OCI-LY7 (cell line): Measurements from ENCODE around the gene NLGN1. TPM values are rescaled to one million over a fixed set of nuclear protein-coding genes. Genes with fewer than 3 reads are reported as not detected.

Experiments
- BruUV-seq: library from RNA; stranded (reverse); fragments of 400-500 nt; replicated peaks from 2 replicates; lab custom pipeline; 2021; lab: Mats Ljungman, UMichigan
- CTCF ChIA-PET: fragments of 300-600 bp; sonication (Branson Sonifier 250); formaldehyde crosslinking; loops from one replicate; lab custom pipeline; 2022; ENCODE audit warnings: antibody characterized with exemption; ENCODE audit not compliant: unreplicated experiment; lab: Charles Lee
- POLR2A ChIA-PET: fragments of 300-600 bp; sonication (Branson Sonifier 250); formaldehyde crosslinking; loops from one replicate; lab custom pipeline; 2022; ENCODE audit warnings: antibody characterized with exemption; lab: Charles Lee
- DNase-seq: peaks from one replicate; pipeline ENCODE4 v3.0.0-alpha.2; 2015; ENCODE audit warnings: low spot score
- H2AFZ ChIP-seq: fragments of 200-600 bp; sonication (generic), shearing (Covaris generic); 2 replicates; pipeline ENCODE4 v1.6.1; 2014; ENCODE audit warnings: mild to moderate bottlenecking, antibody characterized with exemption, low read length, moderate library complexity
- H3K27ac ChIP-seq: fragments of 200-600 bp; sonication (generic); 2 replicates; pipeline ENCODE4 v1.5.1; 2014; ENCODE audit warnings: mixed run types, low read depth, mild to moderate bottlenecking, moderate library complexity, low read length, inconsistent platforms; ENCODE audit not compliant: poor library complexity, severe bottlenecking
- H3K36me3 ChIP-seq: fragments of 200-600 bp; sonication (generic); 2 replicates; pipeline ENCODE4 v1.6.1; 2014; ENCODE audit warnings: mild to moderate bottlenecking, antibody characterized with exemption, low read length, moderate library complexity, mixed read lengths; ENCODE audit not compliant: insufficient read depth
- H3K4me1 ChIP-seq: fragments of 200-600 bp; sonication (generic); 2 replicates; pipeline ENCODE4 v1.5.1; 2014; ENCODE audit warnings: mild to moderate bottlenecking, low read length; ENCODE audit not compliant: insufficient read depth, poor library complexity, severe bottlenecking
- H3K4me2 ChIP-seq: fragments of 200-600 bp; sonication (generic); 2 replicates; pipeline ENCODE4 v1.6.1; 2014; ENCODE audit warnings: mild to moderate bottlenecking, low read length
- H3K4me3 ChIP-seq: fragments of 200-600 bp; sonication (generic); 2 replicates; pipeline ENCODE4 v1.5.1; 2014; ENCODE audit warnings: mild to moderate bottlenecking, low read depth, low read length; ENCODE audit not compliant: poor library complexity, severe bottlenecking
- H3K79me2 ChIP-seq: fragments of 200-600 bp; sonication (generic); 2 replicates; pipeline ENCODE4 v1.6.1; 2016; ENCODE audit warnings: low read depth, mild to moderate bottlenecking, low read length, moderate library complexity, mixed read lengths; ENCODE audit not compliant: insufficient read depth
- H3K9me2 ChIP-seq: fragments of 200-600 bp; sonication (generic); 2 replicates; pipeline ENCODE4 v1.6.1; 2016; ENCODE audit warnings: mild to moderate bottlenecking, low read length, mixed read lengths; ENCODE audit not compliant: insufficient read depth
- H3K9me3 ChIP-seq: fragments of 200-600 bp; sonication (generic); 2 replicates; pipeline ENCODE4 v1.6.1; 2014; ENCODE audit warnings: mild to moderate bottlenecking, mixed run types, low read length, mixed read lengths
- H4K20me1 ChIP-seq: fragments of 200-600 bp; sonication (generic); 2 replicates; pipeline ENCODE4 v1.6.1; 2014; ENCODE audit warnings: mild to moderate bottlenecking, antibody characterized with exemption, low read length, moderate library complexity, mixed read lengths; ENCODE audit not compliant: insufficient read depth
- EZH2phosphoT487 ChIP-seq: fragments of 200-600 bp; sonication (generic); IDR thresholded peaks from 2 replicates; pipeline ENCODE4 v1.6.1; 2018; ENCODE audit warnings: low read depth, borderline replicate concordance, mild to moderate bottlenecking, mixed run types, antibody characterized with exemption, low read length, moderate library complexity, mixed read lengths
- intact Hi-C: fragments of 100-400 bp; cut with micrococcal nuclease; formaldehyde crosslinking; loops from one replicate; pipeline ENCODE4 v1.10.0; 2022; ENCODE audit not compliant: unreplicated experiment
- total RNA-seq, 2 experiments: library from RNA; depleted of rRNA in 1 of 2; stranded (reverse); fragments of >200 nt in 1 of 2; shearing (Covaris generic) in 1 of 2; gene quantifications; 2 replicates each; pipeline ENCODE4 v1.2.3, GENCODE V29; 2014 to 2022
- TF ChIP-seq, protein P1 (sequence below): fragments of 200-600 bp; sonication (generic); conservative IDR thresholded peaks from 2 replicates; pipeline ENCODE4 v1.5.1; 2014; ENCODE audit warnings: mild to moderate bottlenecking, antibody characterized with exemption, low read length, moderate library complexity, mixed read lengths

Gene NLGN1
- total RNA-seq, 2 experiments from 2014 or later = not detected

DNA sequence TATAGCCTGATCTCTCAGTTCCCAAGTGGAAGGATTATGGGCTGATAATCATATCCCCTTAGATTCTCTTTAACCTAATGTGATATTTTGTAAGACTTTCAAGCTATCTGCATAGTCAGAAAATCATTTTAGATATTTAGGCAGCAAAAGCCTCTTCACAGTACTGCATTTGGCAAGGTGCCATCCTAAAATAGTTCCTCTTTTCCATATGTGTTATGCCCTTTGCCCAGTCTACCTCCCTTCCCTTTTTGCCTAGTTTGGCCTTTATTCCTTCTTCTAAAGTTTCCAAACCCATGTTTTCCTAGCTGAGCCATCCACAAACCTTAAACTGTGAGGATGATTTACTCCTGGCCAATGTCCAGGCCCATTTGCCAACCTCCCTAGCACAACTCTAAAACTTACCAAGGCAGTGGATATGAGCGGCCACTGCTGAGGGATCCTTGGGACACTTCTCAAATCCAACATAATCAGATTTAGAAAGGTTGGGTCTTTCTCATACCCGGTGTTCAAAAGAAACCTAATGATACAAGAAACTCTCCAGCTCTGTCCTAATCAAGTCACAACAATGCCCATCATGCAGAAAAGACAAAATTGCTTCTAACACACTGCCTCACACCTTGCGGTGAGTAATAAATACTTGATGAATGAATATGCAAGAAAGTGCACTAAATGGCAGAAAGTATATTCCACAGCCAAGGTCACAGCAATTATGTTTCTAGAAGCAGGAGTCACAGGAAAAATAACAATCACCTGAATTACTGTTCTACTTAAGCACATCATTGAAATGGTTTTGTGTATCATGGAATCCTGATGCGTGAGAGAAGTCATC lies 493.9 kb downstream of the NLGN1 start:
- no peaks in the 10 kb centered on the region for H3K79me2 ChIP-seq
- intact Hi-C loops = no loop called here
- no TSS peak for BruUV-seq
- no peaks in the 10 kb centered on the region for H3K9me2 ChIP-seq
- H3K36me3 ChIP-seq = no peaks in the 10 kb centered on the region
- H4K20me1 ChIP-seq = no peaks in the 10 kb centered on the region
- no peak for DNase-seq
- H3K4me1 ChIP-seq = no peaks in the 10 kb centered on the region
- H3K27ac ChIP-seq = no peak overlapping the region
- POLR2A ChIA-PET = interaction anchor here (0.9 kb wide), 1 partner anchor 8 kb away, joined by 3 read pairs; no protein-coding TSS in a partner anchor
- CTCF ChIA-PET = no interaction called here
- no peak overlapping the region for H2AFZ ChIP-seq
- TF ChIP-seq, protein P1, sequence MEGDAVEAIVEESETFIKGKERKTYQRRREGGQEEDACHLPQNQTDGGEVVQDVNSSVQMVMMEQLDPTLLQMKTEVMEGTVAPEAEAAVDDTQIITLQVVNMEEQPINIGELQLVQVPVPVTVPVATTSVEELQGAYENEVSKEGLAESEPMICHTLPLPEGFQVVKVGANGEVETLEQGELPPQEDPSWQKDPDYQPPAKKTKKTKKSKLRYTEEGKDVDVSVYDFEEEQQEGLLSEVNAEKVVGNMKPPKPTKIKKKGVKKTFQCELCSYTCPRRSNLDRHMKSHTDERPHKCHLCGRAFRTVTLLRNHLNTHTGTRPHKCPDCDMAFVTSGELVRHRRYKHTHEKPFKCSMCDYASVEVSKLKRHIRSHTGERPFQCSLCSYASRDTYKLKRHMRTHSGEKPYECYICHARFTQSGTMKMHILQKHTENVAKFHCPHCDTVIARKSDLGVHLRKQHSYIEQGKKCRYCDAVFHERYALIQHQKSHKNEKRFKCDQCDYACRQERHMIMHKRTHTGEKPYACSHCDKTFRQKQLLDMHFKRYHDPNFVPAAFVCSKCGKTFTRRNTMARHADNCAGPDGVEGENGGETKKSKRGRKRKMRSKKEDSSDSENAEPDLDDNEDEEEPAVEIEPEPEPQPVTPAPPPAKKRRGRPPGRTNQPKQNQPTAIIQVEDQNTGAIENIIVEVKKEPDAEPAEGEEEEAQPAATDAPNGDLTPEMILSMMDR = no peak
- TF ChIP-seq EZH2phosphoT487 = no peak
- no peak overlapping the region for H3K4me2 ChIP-seq
- no peak overlapping the region for H3K4me3 ChIP-seq
- H3K9me3 ChIP-seq = no peaks in the 10 kb centered on the region

DNA sequence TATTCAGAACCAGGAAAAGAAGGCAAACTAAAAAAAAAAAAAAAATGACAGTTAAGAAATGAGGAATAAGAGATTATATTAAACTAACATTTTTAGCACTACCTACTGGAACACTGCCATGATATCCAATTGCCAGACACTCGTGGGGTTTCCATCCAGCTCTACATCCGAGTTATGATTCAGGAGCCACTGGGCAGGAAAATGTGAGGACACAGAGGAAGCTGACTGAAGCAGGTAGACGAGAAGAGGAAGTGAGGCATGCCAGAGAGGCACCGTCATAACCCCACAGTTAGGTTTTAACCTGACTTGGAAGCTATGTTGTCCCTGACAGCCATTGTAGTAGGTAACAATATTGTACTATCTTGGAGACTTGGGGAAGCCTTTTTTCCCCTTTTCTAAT lies 495.0 kb downstream of the NLGN1 start:
- BruUV-seq = no TSS peak
- Histone ChIP-seq H3K9me2 (no peaks in the 10 kb centered on the region), H3K4me1 (no peaks in the 10 kb centered on the region), H3K4me3 (no peak overlapping the region), H2AFZ (no peak overlapping the region), H3K79me2 (no peaks in the 10 kb centered on the region), H3K36me3 (no peaks in the 10 kb centered on the region), H4K20me1 (no peaks in the 10 kb centered on the region), H3K9me3 (no peaks in the 10 kb centered on the region), H3K27ac (no peak overlapping the region), H3K4me2 (no peak overlapping the region)
- ChIA-PET CTCF (no interaction called here), POLR2A (interaction anchor here (0.7 kb wide), 1 partner anchor 376 kb away, joined by 6 read pairs; no protein-coding TSS in a partner anchor)
- intact Hi-C loops = no loop called here
- DNase-seq = no peak
- TF ChIP-seq, protein P1 = no peak
- TF ChIP-seq EZH2phosphoT487 = no peak

DNA sequence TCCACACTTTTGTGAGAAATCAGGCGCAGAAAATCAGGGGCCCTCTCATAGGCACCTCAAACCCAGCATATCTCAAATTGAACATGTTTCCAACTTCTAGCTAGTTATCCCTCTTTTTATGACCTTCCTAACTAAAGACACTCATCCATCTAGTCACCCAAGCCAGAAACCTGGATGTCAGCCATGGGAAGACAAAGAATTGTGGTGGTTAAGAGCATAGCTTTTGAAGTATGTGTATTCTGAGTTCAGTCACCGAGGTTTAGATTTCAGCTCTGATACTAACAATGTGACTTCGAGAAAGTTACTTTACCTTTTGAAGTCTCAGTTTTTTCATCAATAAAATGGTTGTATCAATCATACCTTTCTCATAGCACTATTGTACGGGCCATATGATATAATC lies 495.5 kb downstream of the NLGN1 start:
- POLR2A ChIA-PET = interaction anchor here (0.7 kb wide), 2 partner anchors 377 to 1510 kb away, joined by 3 to 6 read pairs; no protein-coding TSS in a partner anchor
- intact Hi-C loops = no loop called here
- Histone ChIP-seq H3K36me3 (no peaks in the 10 kb centered on the region), H3K27ac (no peak overlapping the region), H3K4me3 (no peak overlapping the region), H4K20me1 (no peaks in the 10 kb centered on the region), H3K4me2 (no peak overlapping the region), H3K79me2 (no peaks in the 10 kb centered on the region), H3K9me3 (no peaks in the 10 kb centered on the region), H3K4me1 (no peaks in the 10 kb centered on the region), H2AFZ (no peak overlapping the region), H3K9me2 (no peaks in the 10 kb centered on the region)
- no peak for TF ChIP-seq EZH2phosphoT487
- TF ChIP-seq, protein P1 = no peak
- no peak for DNase-seq
- BruUV-seq = no TSS peak
- CTCF ChIA-PET = no interaction called here
